GM18907 (cell line): ENCODE measurements around the gene RTL10.
"Not testable (repeated sequence)": the region's sequence is repeated elsewhere in the genome, so short reads cannot be mapped to it uniquely, and the experiment has no call there.

Experiments used
- ATAC-seq: cut with Tn5 transposase; IDR thresholded peaks from one replicate; pipeline ENCODE4 v1.9.1; 2021; ENCODE audit warnings: mild to moderate bottlenecking, moderate library complexity; ENCODE audit not compliant: unreplicated experiment

RTL10 gene

GRCh38 chr22:19889951-19890350 lies 35.3 kb upstream of the RTL10 start:
- ATAC-seq = no peak

- no peak for ATAC-seq
Observed at GRCh38 chr22:19888131-19888746, 33.6 kb upstream of the RTL10 start.

GRCh38 chr22:19887256-19887985 lies 32.7 kb upstream of the RTL10 start:
- ATAC-seq = no peak

DNA sequence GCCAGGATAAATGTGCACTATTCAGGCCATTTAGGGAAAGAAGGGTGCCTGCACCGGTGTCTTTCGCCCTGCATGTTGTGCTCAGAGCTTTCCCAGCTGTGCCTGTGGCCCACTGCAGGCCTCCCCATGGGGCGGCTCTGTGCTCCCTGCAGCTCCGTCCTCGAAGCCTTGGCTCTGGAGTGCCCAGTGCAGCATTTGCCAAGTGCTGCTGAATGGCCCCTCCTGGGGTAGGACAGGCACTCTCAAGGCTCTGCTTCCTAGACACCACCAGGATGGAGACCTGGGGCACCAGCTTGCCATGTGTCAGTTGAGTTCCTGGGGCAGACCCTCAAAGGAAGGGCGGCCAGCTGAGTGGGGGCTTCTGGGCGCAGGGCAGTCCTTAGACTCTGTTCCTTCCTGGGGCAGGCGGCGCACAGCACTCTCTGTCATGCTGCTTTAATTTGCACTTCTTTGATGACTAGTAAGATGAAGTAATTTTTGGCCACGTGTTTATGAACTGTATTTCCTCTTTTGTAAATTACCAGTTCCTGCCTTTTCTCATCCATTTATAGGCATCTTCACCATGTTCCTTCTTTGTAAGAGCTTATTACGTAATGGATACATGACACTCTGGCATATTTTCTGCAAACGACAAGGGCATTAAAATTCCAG lies 32.1 kb upstream of the RTL10 start:
- ATAC-seq = no peak

- ATAC-seq = no peak
Observed at GRCh38 chr22:19885841-19886592, 31.3 kb upstream of the RTL10 start.

- ATAC-seq = no peak
Observed at GRCh38 chr22:19884954-19885751, 30.5 kb upstream of the RTL10 start.

- no peak for ATAC-seq
Observed at GRCh38 chr22:19884161-19884953, 29.7 kb upstream of the RTL10 start.

DNA sequence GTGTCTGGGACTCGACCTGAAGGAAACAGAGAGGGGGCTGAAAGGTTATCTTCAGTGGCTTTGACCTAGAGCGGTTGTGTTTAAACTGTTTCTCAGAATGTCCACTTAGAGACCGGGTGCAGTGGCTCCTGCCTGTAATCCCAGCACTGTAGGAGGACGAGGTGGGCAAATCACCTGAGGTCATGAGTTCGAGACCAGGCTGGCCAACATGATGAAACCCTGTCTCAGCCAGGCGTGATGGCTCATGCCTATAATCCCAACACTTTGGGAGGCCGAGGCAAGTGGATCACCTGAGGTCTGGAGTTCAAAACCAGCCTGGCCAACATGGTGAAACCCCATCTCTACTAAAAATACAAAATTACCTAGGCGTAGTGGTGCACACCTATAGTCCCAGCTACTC lies 28.8 kb upstream of the RTL10 start:
- not testable (repeated sequence) for ATAC-seq

DNA sequence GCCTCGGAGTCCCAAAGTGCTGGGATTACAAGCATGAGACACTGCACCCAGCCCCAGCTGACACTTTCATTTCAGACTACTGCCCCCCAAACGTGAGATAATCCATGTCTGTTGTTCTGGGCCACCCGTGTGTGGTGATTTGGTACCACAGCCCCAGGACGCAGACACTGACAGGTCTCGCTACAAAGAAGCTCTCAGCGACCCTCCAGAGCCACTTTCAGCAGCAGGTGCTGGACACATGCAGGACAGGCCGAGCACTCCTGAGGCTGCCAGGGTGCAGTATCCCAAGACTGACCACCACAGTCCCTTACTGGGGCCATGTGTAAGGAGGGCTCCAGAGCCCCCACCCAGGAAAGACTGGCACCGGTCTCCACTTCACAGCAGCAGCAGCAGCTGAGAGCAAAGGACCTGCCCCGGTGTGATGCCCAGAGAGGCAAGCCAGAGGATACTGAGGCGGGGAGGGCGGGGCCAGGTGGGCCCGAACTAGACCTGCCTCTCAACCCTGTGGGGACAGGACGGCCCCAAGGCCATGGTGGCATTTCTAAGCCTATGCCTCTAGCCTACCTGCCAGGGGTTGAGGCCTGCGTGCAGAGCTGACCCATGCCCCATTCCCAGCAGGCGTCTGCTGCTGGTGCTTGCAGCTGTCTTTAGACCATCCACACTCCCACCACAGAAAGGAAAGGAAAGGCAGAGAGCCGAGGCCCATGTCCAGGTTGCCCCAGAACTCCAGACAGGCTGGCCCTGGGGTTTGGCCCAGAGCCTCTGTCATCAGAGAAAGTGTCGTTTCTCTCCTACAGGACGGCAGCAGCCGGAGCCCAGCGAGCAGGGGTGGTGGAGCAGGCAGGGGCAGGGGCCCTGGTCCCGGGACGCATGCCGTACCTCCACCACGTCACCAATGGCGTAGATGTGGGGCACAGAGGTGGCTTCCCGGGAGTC lies 28.0 kb upstream of the RTL10 start:
- no peak for ATAC-seq

DNA sequence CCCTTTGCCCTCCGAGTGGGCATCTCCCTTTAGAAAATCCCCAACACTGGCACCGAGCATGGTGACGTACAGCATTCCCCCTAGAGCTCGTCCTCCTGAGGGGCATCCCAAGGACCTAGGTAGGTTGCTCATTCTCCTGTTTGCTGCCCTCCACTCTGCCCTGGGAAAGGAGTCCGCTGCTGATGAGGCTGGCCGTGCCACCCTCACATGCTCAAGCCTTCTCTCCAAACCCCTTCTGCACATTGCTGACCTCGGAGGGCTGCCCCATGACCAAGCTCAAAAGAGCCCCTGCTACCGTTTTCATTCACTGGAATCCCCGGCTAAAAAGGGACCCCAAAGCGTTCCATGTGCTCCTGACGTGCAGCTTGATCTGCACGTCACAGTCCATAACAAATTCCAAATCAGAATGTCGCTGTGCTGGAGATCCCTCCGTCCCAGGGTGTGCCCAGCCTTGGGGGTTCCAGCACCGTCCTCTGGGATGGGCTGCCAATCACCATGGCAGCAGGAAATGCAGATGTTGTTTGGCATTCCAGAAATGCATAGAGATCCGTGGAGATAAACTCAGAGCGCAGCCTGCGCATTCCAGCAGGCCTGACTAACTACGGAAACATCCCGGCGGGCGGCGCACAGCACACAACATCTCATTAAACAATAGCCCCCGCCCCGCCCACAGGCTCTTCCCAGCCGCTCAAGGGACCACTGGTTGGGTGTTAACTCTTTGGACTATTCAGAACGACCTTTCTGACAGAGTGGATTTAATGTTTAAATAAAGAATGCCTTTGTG lies 26.3 kb upstream of the RTL10 start:
- no peak for ATAC-seq

GRCh38 chr22:19879992-19880785 lies 25.5 kb upstream of the RTL10 start:
- no peak for ATAC-seq

DNA sequence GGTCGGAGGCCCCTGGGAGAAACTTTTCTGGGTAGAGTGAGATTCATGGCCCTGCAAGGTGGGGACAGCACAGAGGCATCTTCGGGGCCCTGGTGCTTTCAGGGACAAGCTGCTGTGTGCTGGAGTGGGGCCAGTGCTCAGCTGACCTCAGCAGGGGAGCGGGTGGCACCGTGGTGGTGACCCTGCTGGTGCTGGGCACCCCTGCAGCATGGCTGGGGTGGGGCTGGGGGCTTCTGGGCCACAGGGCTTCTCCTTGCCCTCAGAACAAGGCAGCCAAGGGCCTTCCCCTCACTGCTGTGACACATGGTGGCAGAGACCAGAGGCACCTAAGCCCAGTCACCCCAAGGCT lies 24.9 kb upstream of the RTL10 start:
- no peak for ATAC-seq

- ATAC-seq = no peak
Observed at GRCh38 chr22:19879246-19879570, 24.5 kb upstream of the RTL10 start.

GRCh38 chr22:19878461-19879245 lies 24.0 kb upstream of the RTL10 start:
- no peak for ATAC-seq

- no peak for ATAC-seq
Observed at GRCh38 chr22:19877626-19878339, 23.1 kb upstream of the RTL10 start.
